ENCODE measurements around the gene SMO.

The SMO gene

GRCh38 chr7:129205126-129205818, 16.8 kb downstream of the SMO start:
- DNase-seq (ENCODE audit: extremely low spot score), result no peak
- CTCF ChIA-PET, result interaction anchor here (1.8 to 9.0 kb wide), 2 partner anchors 8 to 13 kb away, joined by 7 to 58 read pairs; no protein-coding TSS in a partner anchor
- POLR2A ChIA-PET, result no interaction called here
- TF ChIP-seq CTCF (IDR thresholded peaks at IDR 0.05; ENCODE audit: control extremely low read depth, extremely low read depth, low read depth, missing control alignments), result no peak

GRCh38 chr7:129205987-129206785, 17.8 kb downstream of the SMO start:
- DNase-seq (ENCODE audit: extremely low spot score), result no peak
- TF ChIP-seq CTCF (IDR thresholded peaks at IDR 0.05; ENCODE audit: control extremely low read depth, extremely low read depth, low read depth, missing control alignments), result no peak
- ChIA-PET CTCF (interaction anchor here (9.0 kb wide), 1 partner anchor 12 kb away, joined by 58 read pairs; no protein-coding TSS in a partner anchor), POLR2A (no interaction called here)

- ChIA-PET CTCF (interaction anchor here (1.0 to 9.0 kb wide), 11 partner anchors 9 to 367 kb away, joined by 3 to 58 read pairs (median 5); partner anchors contain the start of gene SMO), POLR2A (no interaction called here)
Observed at GRCh38 chr7:129208667-129209066, 20.2 kb downstream of the SMO start.

GRCh38 chr7:129209067-129209926, 20.9 kb downstream of the SMO start:
- DNase-seq (ENCODE audit: extremely low spot score), result no peak
- CTCF ChIA-PET, result interaction anchor here (0.7 to 9.0 kb wide), 26 partner anchors 9 to 368 kb away, joined by 3 to 58 read pairs (median 4); partner anchors contain the start of genes AHCYL2 and SMO
- POLR2A ChIA-PET, result no interaction called here
- TF ChIP-seq CTCF (IDR thresholded peaks at IDR 0.05; ENCODE audit: control extremely low read depth, extremely low read depth, low read depth, missing control alignments), result no peak

More at GRCh38 chr7:129208667-129209066, 20.2 kb downstream of the SMO start:
- TF ChIP-seq CTCF (IDR thresholded peaks at IDR 0.05; ENCODE audit: control extremely low read depth, extremely low read depth, low read depth, missing control alignments), result no peak
- no peak for DNase-seq (ENCODE audit: extremely low spot score)

GRCh38 chr7:129210256-129210988, 22.0 kb downstream of the SMO start:
- ChIA-PET CTCF (interaction anchor here (0.7 to 9.0 kb wide), 45 partner anchors 7 to 784 kb away, joined by 3 to 58 read pairs (median 4); partner anchors contain the start of genes AHCYL2, ATP6V1F, KCP and SMO), POLR2A (no interaction called here)
- peak; percentile 96 for TF ChIP-seq CTCF (IDR thresholded peaks at IDR 0.05; ENCODE audit: control extremely low read depth, extremely low read depth, low read depth, missing control alignments)
- peak; percentile 88 for DNase-seq (ENCODE audit: extremely low spot score)

Data from GM10248 (cell line).